Measurements from ENCODE around the gene ZYX.

DNA sequence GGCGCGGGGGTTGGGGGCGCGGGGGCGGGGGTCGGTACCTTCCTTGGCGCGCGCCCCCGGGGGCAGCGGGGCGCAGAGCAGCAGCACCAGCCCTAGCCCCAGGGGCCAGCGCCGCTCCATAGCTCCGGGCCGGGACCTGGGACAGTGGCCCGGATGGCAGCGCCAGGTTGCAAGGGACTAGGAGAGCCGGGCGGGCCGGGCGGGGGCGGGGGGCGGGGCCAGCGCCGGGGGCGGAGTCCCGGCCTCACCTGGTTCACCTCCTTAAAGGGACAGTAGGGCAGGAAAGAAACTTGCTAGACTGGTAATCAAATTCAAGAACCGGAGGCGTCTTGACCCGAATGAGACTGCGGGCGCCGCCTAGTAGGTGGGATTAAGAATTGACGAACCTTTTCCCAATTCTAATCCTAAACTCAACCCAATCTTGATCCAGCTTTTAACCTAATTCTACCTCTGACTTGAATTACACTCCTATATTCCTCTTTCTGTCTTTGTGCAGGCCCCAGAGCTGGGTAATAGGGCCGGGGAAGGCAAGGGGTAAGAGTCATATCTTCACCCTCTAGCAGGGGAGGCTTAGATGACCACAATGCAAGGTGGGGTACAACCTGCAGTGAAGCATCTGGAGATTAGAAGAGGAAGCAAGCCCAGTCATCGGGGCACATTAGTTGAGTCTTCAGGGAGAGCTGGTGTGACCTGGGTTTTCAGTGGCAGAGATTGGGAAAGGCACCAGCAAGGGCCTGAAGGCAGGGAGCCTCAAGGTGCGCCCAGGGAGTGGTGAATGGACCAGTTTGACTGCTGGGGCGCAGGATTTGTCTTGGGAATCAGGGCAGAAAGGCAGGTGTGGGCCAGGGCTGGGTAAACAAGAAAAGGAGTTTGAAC, 27.8 kb downstream of the ZYX start, which contains the start of gene EPHA1:
- TF ChIP-seq, protein P1, sequence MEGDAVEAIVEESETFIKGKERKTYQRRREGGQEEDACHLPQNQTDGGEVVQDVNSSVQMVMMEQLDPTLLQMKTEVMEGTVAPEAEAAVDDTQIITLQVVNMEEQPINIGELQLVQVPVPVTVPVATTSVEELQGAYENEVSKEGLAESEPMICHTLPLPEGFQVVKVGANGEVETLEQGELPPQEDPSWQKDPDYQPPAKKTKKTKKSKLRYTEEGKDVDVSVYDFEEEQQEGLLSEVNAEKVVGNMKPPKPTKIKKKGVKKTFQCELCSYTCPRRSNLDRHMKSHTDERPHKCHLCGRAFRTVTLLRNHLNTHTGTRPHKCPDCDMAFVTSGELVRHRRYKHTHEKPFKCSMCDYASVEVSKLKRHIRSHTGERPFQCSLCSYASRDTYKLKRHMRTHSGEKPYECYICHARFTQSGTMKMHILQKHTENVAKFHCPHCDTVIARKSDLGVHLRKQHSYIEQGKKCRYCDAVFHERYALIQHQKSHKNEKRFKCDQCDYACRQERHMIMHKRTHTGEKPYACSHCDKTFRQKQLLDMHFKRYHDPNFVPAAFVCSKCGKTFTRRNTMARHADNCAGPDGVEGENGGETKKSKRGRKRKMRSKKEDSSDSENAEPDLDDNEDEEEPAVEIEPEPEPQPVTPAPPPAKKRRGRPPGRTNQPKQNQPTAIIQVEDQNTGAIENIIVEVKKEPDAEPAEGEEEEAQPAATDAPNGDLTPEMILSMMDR (IDR thresholded peaks at IDR 0.05; ENCODE audit: poor library complexity) = peak; percentile 43
- no peak for TF ChIP-seq EZH2phosphoT487 (IDR thresholded peaks at IDR 0.05; ENCODE audit: low read depth, severe bottlenecking, unreplicated experiment)
